Loucy (cell line): ENCODE measurements around the gene PPM1L.

Source experiments
- H2AFZ ChIP-seq: fragments of 200-600 bp; sonication (generic); 2 replicates; pipeline ENCODE4 v1.6.0; 2016; ENCODE audit warnings: antibody characterized with exemption, mild to moderate bottlenecking, low read length, moderate library complexity
- H3F3A ChIP-seq: fragments of 200-600 bp; 2 replicates; pipeline ENCODE4 v1.6.0; 2016; ENCODE audit warnings: antibody characterized with exemption, low read depth, mild to moderate bottlenecking
- H3K27me3 ChIP-seq: fragments of 200-600 bp; sonication (generic); 2 replicates; pipeline ENCODE4 v1.6.1; 2014; ENCODE audit warnings: low read length, mild to moderate bottlenecking; ENCODE audit not compliant: insufficient read depth, poor library complexity, severe bottlenecking
- H3K36me3 ChIP-seq: fragments of 200-600 bp; sonication (generic); 2 replicates; pipeline ENCODE4 v1.6.1; 2016; ENCODE audit warnings: low read length; ENCODE audit not compliant: insufficient read depth
- H3K4me1 ChIP-seq: fragments of 200-600 bp; sonication (generic); 2 replicates; pipeline ENCODE4 v1.5.1; 2014; ENCODE audit warnings: low read length, mild to moderate bottlenecking; ENCODE audit not compliant: insufficient read depth, poor library complexity, severe bottlenecking
- H3K4me2 ChIP-seq: fragments of 200-600 bp; sonication (generic); 2 replicates; pipeline ENCODE4 v1.6.0; 2014; ENCODE audit warnings: antibody characterized with exemption, low read length, low read depth, mild to moderate bottlenecking; ENCODE audit not compliant: poor library complexity, severe bottlenecking
- H3K4me3 ChIP-seq: fragments of 200-600 bp; sonication (generic); 2 replicates; pipeline ENCODE4 v1.5.1; 2014; ENCODE audit warnings: low read length, mild to moderate bottlenecking, mixed read lengths; ENCODE audit not compliant: poor library complexity, severe bottlenecking
- H3K79me2 ChIP-seq: fragments of 200-600 bp; sonication (generic); 2 replicates; pipeline ENCODE4 v1.6.1; 2014; ENCODE audit warnings: low read length; ENCODE audit not compliant: insufficient read depth
- H3K9ac ChIP-seq: fragments of 200-600 bp; sonication (generic); 2 replicates; pipeline ENCODE4 v1.6.0; 2014; ENCODE audit warnings: mild to moderate bottlenecking, low read depth, low read length, moderate library complexity; ENCODE audit not compliant: poor library complexity, severe bottlenecking
- H3K9me2 ChIP-seq: fragments of 200-600 bp; sonication (generic); replicated peaks from 2 replicates; pipeline ENCODE4 v1.6.1; 2016; ENCODE audit warnings: low read depth, low read length, mixed read lengths
- H3K9me3 ChIP-seq: fragments of 200-600 bp; sonication (generic); 2 replicates; pipeline ENCODE4 v1.6.1; 2014; ENCODE audit warnings: mild to moderate bottlenecking, antibody characterized with exemption, low read length, low read depth; ENCODE audit not compliant: insufficient read depth
- H4K20me1 ChIP-seq: fragments of 200-600 bp; sonication (generic); 2 replicates; pipeline ENCODE4 v1.6.0; 2014; ENCODE audit warnings: antibody characterized with exemption, low read length, mild to moderate bottlenecking; ENCODE audit not compliant: insufficient read depth, poor library complexity, severe bottlenecking
- CTCF ChIP-seq: fragments of 200-600 bp; sonication (generic); conservative IDR thresholded peaks from 2 replicates; pipeline ENCODE4 v1.5.1; 2014; ENCODE audit warnings: mild to moderate bottlenecking, antibody characterized with exemption, low read length
- EZH2phosphoT487 ChIP-seq: fragments of 200-600 bp; IDR thresholded peaks from 2 replicates; pipeline ENCODE4 v1.6.1; 2018; ENCODE audit warnings: antibody characterized with exemption, mild to moderate bottlenecking, moderate library complexity, borderline replicate concordance

PPM1L gene

GRCh38 chr3:160829486-160830009 lies 73.5 kb downstream of the PPM1L start:
- Histone ChIP-seq H3K79me2 (no peaks in the 10 kb centered on the region), H3F3A (no peaks in the 10 kb centered on the region), H3K9me2 (no peaks in the 10 kb centered on the region), H3K9me3 (no peaks in the 10 kb centered on the region), H4K20me1 (no peaks in the 10 kb centered on the region), H2AFZ (no peak overlapping the region), H3K27me3 (no peaks in the 10 kb centered on the region), H3K9ac (no peak overlapping the region), H3K4me1 (no peaks in the 10 kb centered on the region), H3K36me3 (no peaks in the 10 kb centered on the region), H3K4me2 (no peak overlapping the region), H3K4me3 (no peak overlapping the region)
- TF ChIP-seq CTCF (no peak), EZH2phosphoT487 (no peak)

- H3K4me2 ChIP-seq = no peak overlapping the region
- no peak overlapping the region for H3K4me3 ChIP-seq
- no peaks in the 10 kb centered on the region for H4K20me1 ChIP-seq
- no peak overlapping the region for H2AFZ ChIP-seq
- no peaks in the 10 kb centered on the region for H3K27me3 ChIP-seq
- H3F3A ChIP-seq = no peaks in the 10 kb centered on the region
- H3K79me2 ChIP-seq = no peaks in the 10 kb centered on the region
- no peaks in the 10 kb centered on the region for H3K9me2 ChIP-seq
- no peaks in the 10 kb centered on the region for H3K4me1 ChIP-seq
- no peaks in the 10 kb centered on the region for H3K9me3 ChIP-seq
- TF ChIP-seq CTCF (no peak), EZH2phosphoT487 (no peak)
- no peak overlapping the region for H3K9ac ChIP-seq
- H3K36me3 ChIP-seq = no peaks in the 10 kb centered on the region
Observed at GRCh38 chr3:160830796-160831195, 74.8 kb downstream of the PPM1L start.

DNA sequence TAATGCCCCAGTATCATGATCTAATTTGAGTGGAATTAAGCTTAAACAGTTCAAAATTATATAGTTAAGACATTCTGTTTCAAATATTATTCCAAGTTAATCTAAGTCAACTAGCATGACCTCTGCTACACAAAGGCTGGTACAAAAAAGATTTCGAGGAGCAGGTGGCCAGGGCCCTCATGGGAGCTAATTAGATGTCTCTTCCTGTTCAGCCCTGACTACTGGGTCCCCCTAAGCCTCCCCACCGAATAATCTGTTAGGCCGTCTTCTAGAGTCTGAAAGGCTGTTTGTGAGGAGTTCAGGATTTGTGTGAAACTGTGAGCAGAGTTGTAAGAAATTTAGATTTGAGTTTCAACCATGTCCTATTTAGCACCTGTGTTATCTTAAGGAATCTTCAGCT lies 75.4 kb downstream of the PPM1L start:
- no peaks in the 10 kb centered on the region for H3K9me3 ChIP-seq
- H3K4me1 ChIP-seq = peaks cover 2% of the 10 kb centered on the region
- no peak overlapping the region for H3K9ac ChIP-seq
- H3K27me3 ChIP-seq = no peaks in the 10 kb centered on the region
- H3K79me2 ChIP-seq = no peaks in the 10 kb centered on the region
- no peak overlapping the region for H2AFZ ChIP-seq
- no peaks in the 10 kb centered on the region for H4K20me1 ChIP-seq
- TF ChIP-seq EZH2phosphoT487 = no peak
- H3K36me3 ChIP-seq = no peaks in the 10 kb centered on the region
- H3K9me2 ChIP-seq = no peaks in the 10 kb centered on the region
- no peak overlapping the region for H3K4me3 ChIP-seq
- no peak overlapping the region for H3K4me2 ChIP-seq
- H3F3A ChIP-seq = no peaks in the 10 kb centered on the region

- H3K79me2 ChIP-seq = no peaks in the 10 kb centered on the region
- peak overlapping the region; percentile 25 for H3K4me3 ChIP-seq
- peaks cover 22% of the 10 kb centered on the region for H3K4me1 ChIP-seq
- TF ChIP-seq CTCF (no peak), EZH2phosphoT487 (no peak)
- no peaks in the 10 kb centered on the region for H3K9me2 ChIP-seq
- H3K36me3 ChIP-seq = no peaks in the 10 kb centered on the region
- H4K20me1 ChIP-seq = no peaks in the 10 kb centered on the region
- peaks cover 5% of the 10 kb centered on the region; the same call in 1 of the 2 replicates for H3F3A ChIP-seq
- H3K4me2 ChIP-seq = peak overlapping the region; percentile 59
- no peak overlapping the region for H3K9ac ChIP-seq
- H3K27me3 ChIP-seq = no peaks in the 10 kb centered on the region
- H2AFZ ChIP-seq = 0 out of 2 replicates have a peak overlapping the region, but pooled peaks have one; percentile 19
- H3K9me3 ChIP-seq = no peaks in the 10 kb centered on the region
Observed at GRCh38 chr3:160837394-160837980, 81.5 kb downstream of the PPM1L start.
